C4-2B (cell line): Measurements from ENCODE around the gene BTBD9.

Experiments
- ZFX ChIP-seq: fragments of 450-650 bp; IDR thresholded peaks from 2 replicates; pipeline ENCODE4 v1.6.1; 2017
- TF ChIP-seq, protein P1 (sequence below): fragments of 450-650 bp; conservative IDR thresholded peaks from 2 replicates; pipeline ENCODE4 v1.5.1; 2017; ENCODE audit warnings: mild to moderate bottlenecking

- TF ChIP-seq, protein P1, sequence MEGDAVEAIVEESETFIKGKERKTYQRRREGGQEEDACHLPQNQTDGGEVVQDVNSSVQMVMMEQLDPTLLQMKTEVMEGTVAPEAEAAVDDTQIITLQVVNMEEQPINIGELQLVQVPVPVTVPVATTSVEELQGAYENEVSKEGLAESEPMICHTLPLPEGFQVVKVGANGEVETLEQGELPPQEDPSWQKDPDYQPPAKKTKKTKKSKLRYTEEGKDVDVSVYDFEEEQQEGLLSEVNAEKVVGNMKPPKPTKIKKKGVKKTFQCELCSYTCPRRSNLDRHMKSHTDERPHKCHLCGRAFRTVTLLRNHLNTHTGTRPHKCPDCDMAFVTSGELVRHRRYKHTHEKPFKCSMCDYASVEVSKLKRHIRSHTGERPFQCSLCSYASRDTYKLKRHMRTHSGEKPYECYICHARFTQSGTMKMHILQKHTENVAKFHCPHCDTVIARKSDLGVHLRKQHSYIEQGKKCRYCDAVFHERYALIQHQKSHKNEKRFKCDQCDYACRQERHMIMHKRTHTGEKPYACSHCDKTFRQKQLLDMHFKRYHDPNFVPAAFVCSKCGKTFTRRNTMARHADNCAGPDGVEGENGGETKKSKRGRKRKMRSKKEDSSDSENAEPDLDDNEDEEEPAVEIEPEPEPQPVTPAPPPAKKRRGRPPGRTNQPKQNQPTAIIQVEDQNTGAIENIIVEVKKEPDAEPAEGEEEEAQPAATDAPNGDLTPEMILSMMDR: no peak
- TF ChIP-seq ZFX: no peak
Measured at GRCh38 chr6:38269461-38270172, 370.1 kb downstream of the BTBD9 start.
